Measurements from ENCODE around the gene FGD4.

DNA sequence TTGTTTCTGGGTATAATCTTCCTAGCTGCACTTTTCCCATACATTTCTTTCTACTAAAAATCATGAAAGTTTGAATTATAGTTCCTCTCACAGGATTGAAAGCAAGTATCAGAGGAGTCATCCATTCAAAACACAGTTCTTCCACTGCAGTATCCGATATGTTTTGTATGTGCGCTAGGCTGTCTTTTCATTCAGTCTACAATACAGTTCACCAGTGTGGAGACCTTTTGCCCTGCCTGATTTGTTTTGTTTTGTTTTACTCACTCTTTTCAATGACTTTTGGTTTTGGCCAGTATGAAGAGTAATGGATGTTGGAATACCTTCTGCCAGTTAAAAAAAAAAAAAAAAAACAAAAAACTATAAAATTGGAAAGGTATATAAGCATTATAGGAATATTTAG is 91.4 kb downstream of the FGD4 start:
- TF ChIP-seq YY1 (IDR thresholded peaks at IDR 0.05; ENCODE audit: borderline replicate concordance in 1 of 3, control insufficient read depth in 1 of 3, extremely low read depth in 1 of 3, insufficient read depth in 3 of 3, insufficient read length in 1 of 3, insufficient replicate concordance in 2 of 3, low read depth in 1 of 3, low read length in 2 of 3) = no peak
- no peak for TF ChIP-seq HNRNPUL1 (IDR thresholded peaks at IDR 0.05; ENCODE audit: low read length)
- no peak for TF ChIP-seq EZH2 (IDR thresholded peaks at IDR 0.05; ENCODE audit: borderline replicate concordance, low read depth, low read length)
- TF ChIP-seq, protein P1, sequence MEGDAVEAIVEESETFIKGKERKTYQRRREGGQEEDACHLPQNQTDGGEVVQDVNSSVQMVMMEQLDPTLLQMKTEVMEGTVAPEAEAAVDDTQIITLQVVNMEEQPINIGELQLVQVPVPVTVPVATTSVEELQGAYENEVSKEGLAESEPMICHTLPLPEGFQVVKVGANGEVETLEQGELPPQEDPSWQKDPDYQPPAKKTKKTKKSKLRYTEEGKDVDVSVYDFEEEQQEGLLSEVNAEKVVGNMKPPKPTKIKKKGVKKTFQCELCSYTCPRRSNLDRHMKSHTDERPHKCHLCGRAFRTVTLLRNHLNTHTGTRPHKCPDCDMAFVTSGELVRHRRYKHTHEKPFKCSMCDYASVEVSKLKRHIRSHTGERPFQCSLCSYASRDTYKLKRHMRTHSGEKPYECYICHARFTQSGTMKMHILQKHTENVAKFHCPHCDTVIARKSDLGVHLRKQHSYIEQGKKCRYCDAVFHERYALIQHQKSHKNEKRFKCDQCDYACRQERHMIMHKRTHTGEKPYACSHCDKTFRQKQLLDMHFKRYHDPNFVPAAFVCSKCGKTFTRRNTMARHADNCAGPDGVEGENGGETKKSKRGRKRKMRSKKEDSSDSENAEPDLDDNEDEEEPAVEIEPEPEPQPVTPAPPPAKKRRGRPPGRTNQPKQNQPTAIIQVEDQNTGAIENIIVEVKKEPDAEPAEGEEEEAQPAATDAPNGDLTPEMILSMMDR (IDR thresholded peaks at IDR 0.05 in 2 of 3, conservative IDR thresholded peaks at IDR 0.05 in 1 of 3; ENCODE audit: insufficient read depth in 2 of 3, low read depth in 1 of 3, low read length in 3 of 3) = no peak
- TF ChIP-seq HNRNPH1 (optimal IDR thresholded peaks at IDR 0.05; ENCODE audit: low read depth, low read length) = no peak
- no peak for TF ChIP-seq ETV6 (IDR thresholded peaks at IDR 0.05; ENCODE audit: borderline replicate concordance in 1 of 2, low read depth in 2 of 2, low read length in 1 of 2)
- no peak for TF ChIP-seq ETV6 (CRISPR knock-in tag; IDR thresholded peaks at IDR 0.05; ENCODE audit: borderline replicate concordance)
- no peak for TF ChIP-seq MCM7 (IDR thresholded peaks at IDR 0.05)
- TF ChIP-seq TAF1 (IDR thresholded peaks at IDR 0.05; ENCODE audit: control insufficient read depth, extremely low read depth, insufficient read depth, low read length, severe bottlenecking) = no peak
- TF ChIP-seq, protein P2, sequence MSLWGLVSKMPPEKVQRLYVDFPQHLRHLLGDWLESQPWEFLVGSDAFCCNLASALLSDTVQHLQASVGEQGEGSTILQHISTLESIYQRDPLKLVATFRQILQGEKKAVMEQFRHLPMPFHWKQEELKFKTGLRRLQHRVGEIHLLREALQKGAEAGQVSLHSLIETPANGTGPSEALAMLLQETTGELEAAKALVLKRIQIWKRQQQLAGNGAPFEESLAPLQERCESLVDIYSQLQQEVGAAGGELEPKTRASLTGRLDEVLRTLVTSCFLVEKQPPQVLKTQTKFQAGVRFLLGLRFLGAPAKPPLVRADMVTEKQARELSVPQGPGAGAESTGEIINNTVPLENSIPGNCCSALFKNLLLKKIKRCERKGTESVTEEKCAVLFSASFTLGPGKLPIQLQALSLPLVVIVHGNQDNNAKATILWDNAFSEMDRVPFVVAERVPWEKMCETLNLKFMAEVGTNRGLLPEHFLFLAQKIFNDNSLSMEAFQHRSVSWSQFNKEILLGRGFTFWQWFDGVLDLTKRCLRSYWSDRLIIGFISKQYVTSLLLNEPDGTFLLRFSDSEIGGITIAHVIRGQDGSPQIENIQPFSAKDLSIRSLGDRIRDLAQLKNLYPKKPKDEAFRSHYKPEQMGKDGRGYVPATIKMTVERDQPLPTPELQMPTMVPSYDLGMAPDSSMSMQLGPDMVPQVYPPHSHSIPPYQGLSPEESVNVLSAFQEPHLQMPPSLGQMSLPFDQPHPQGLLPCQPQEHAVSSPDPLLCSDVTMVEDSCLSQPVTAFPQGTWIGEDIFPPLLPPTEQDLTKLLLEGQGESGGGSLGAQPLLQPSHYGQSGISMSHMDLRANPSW (CRISPR knock-in tag; IDR thresholded peaks at IDR 0.05) = no peak
- TF ChIP-seq CREM (IDR thresholded peaks at IDR 0.05; ENCODE audit: low read depth) = no peak
- TF ChIP-seq, protein P3, sequence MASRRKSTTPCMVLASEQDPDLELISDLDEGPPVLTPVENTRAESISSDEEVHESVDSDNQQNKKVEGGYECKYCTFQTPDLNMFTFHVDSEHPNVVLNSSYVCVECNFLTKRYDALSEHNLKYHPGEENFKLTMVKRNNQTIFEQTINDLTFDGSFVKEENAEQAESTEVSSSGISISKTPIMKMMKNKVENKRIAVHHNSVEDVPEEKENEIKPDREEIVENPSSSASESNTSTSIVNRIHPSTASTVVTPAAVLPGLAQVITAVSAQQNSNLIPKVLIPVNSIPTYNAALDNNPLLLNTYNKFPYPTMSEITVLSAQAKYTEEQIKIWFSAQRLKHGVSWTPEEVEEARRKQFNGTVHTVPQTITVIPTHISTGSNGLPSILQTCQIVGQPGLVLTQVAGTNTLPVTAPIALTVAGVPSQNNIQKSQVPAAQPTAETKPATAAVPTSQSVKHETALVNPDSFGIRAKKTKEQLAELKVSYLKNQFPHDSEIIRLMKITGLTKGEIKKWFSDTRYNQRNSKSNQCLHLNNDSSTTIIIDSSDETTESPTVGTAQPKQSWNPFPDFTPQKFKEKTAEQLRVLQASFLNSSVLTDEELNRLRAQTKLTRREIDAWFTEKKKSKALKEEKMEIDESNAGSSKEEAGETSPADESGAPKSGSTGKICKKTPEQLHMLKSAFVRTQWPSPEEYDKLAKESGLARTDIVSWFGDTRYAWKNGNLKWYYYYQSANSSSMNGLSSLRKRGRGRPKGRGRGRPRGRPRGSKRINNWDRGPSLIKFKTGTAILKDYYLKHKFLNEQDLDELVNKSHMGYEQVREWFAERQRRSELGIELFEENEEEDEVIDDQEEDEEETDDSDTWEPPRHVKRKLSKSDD (conservative IDR thresholded peaks at IDR 0.05; ENCODE audit: low read length) = no peak
- TF ChIP-seq, protein P4, sequence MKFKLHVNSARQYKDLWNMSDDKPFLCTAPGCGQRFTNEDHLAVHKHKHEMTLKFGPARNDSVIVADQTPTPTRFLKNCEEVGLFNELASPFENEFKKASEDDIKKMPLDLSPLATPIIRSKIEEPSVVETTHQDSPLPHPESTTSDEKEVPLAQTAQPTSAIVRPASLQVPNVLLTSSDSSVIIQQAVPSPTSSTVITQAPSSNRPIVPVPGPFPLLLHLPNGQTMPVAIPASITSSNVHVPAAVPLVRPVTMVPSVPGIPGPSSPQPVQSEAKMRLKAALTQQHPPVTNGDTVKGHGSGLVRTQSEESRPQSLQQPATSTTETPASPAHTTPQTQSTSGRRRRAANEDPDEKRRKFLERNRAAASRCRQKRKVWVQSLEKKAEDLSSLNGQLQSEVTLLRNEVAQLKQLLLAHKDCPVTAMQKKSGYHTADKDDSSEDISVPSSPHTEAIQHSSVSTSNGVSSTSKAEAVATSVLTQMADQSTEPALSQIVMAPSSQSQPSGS (CRISPR knock-in tag; IDR thresholded peaks at IDR 0.05) = no peak
- no peak for TF ChIP-seq EGR1 (conservative IDR thresholded peaks at IDR 0.05)

Data from K562 (cell line).